Endodermal cell (in vitro differentiated cells): ENCODE results near the gene CTR9. TPM values are rescaled to one million over a fixed set of nuclear protein-coding genes. Genes with fewer than 3 reads are reported as not detected.

Experiments
- DNase-seq: peaks from one replicate; pipeline ENCODE4 v3.0.0-alpha.2; 2017
- H3K27ac ChIP-seq: 2 replicates; pipeline ENCODE4 v1.5.1; 2013; ENCODE audit warnings: mild to moderate bottlenecking, low read depth, low read length, moderate library complexity
- H3K27me3 ChIP-seq: 2 replicates; pipeline ENCODE4 v1.6.1; 2013; ENCODE audit warnings: mild to moderate bottlenecking, low read length, moderate library complexity; ENCODE audit not compliant: insufficient read depth, control insufficient read depth, poor library complexity, severe bottlenecking
- H3K36me3 ChIP-seq: 2 replicates; pipeline ENCODE4 v1.7.0; 2013; ENCODE audit warnings: mild to moderate bottlenecking, low read length, moderate library complexity; ENCODE audit not compliant: control insufficient read depth, insufficient read depth
- H3K4me1 ChIP-seq: one replicate; pipeline ENCODE4 v1.7.0; 2013; ENCODE audit warnings: low read length; ENCODE audit not compliant: control insufficient read depth, insufficient read depth
- H3K4me3 ChIP-seq: 2 replicates; pipeline ENCODE4 v1.5.1; 2013; ENCODE audit warnings: mild to moderate bottlenecking, low read length, moderate library complexity
- H3K9ac ChIP-seq: 2 replicates; pipeline ENCODE4 v1.6.1; 2013; ENCODE audit warnings: mild to moderate bottlenecking, low read length, moderate library complexity; ENCODE audit not compliant: poor library complexity, severe bottlenecking; ENCODE audit errors: extremely low read depth
- H3K9me3 ChIP-seq: 2 replicates; pipeline ENCODE4 v1.6.1; 2013; ENCODE audit warnings: mild to moderate bottlenecking, low read length, moderate library complexity; ENCODE audit not compliant: control insufficient read depth
- H3K27ac Mint-ChIP-seq: 2 replicates; pipeline ENCODE4 v1.8.0; 2020; ENCODE audit warnings: mixed read lengths
- H3K27me3 Mint-ChIP-seq: 2 replicates; pipeline ENCODE4 v1.8.0; 2021; ENCODE audit warnings: mild to moderate bottlenecking, mixed read lengths; ENCODE audit not compliant: insufficient read depth
- H3K36me3 Mint-ChIP-seq: 2 replicates; pipeline ENCODE4 v1.8.0; 2020; ENCODE audit warnings: low read depth, mixed read lengths
- H3K4me1 Mint-ChIP-seq: 2 replicates; pipeline ENCODE4 v1.8.0; 2020; ENCODE audit warnings: mixed read lengths
- H3K4me3 Mint-ChIP-seq: 2 replicates; pipeline ENCODE4 v1.8.0; 2020; ENCODE audit warnings: mild to moderate bottlenecking, moderate library complexity, mixed read lengths
- H3K9me3 Mint-ChIP-seq: 2 replicates; pipeline ENCODE4 v1.8.0; 2020; ENCODE audit warnings: mild to moderate bottlenecking, mixed read lengths
- CTCF ChIP-seq: fragments of 200-600 bp; sonication (generic); conservative IDR thresholded peaks from 2 replicates; pipeline ENCODE4 v1.5.0; 2021; ENCODE audit warnings: antibody characterized with exemption, mild to moderate bottlenecking
- WGBS, 2 experiments: methylation state at CpG; one replicate each; pipeline versions ENCODE4 v1.1.5 to v1.1.7; 2013; ENCODE audit warnings: missing lambda C conversion rate in 2 of 2, mixed read lengths in 1 of 2; ENCODE audit not compliant: insufficient coverage in 1 of 2, insufficient read length in 1 of 2; 5-methylcytosine and 5-hydroxymethylcytosine counted together
- total RNA-seq, 2 donors: library from RNA; stranded (reverse); fragmentation: NEBNext Ultra II Directional in 1 of 2; extraction: Animal tissue kit (Norgen Biotek cat#: 25700) in 1 of 2; gene quantifications; 2 replicates in 1 of 2; 3 replicates in 1 of 2; pipeline ENCODE4 v1.2.1, GENCODE V29; 2021

The CTR9 gene
- total RNA-seq, 2 donors from 2014 or later, result 32.7 to 37.5 TPM

- H3K27ac ChIP-seq, result peak overlapping the region; percentile 98
- Mint-ChIP-seq H3K27me3 (no peaks in the 10 kb centered on the region), H3K27ac (peak overlapping the region; percentile 99), H3K9me3 (no peaks in the 10 kb centered on the region), H3K4me1 (peaks cover 33% of the 10 kb centered on the region), H3K4me3 (peak overlapping the region; percentile 96), H3K36me3 (peaks cover 54% of the 10 kb centered on the region)
- peaks cover 3% of the 10 kb centered on the region for H3K4me1 ChIP-seq
- peak; percentile 67 for DNase-seq
- H3K36me3 ChIP-seq, result peaks cover 49% of the 10 kb centered on the region
- TF ChIP-seq CTCF, result no peak
- peak overlapping the region; percentile 97 for H3K4me3 ChIP-seq
- H3K27me3 ChIP-seq, result no peaks in the 10 kb centered on the region
- peak overlapping the region; percentile 100 for H3K9ac ChIP-seq
- 0 to 1% methylated on average over 19 to 39 of the region's 39 CpGs for WGBS, 2 experiments
- no peaks in the 10 kb centered on the region for H3K9me3 ChIP-seq
Observed at GRCh38 chr11:10807493-10808234, 56.6 kb downstream of the CTR9 start.

GRCh38 chr11:10808235-10808552 is 57.1 kb downstream of the CTR9 start:
- DNase-seq, result no peak
- Mint-ChIP-seq H3K9me3 (no peaks in the 10 kb centered on the region), H3K36me3 (peaks cover 48% of the 10 kb centered on the region), H3K4me3 (peak overlapping the region; percentile 96), H3K27ac (peak overlapping the region; percentile 99), H3K4me1 (peaks cover 33% of the 10 kb centered on the region), H3K27me3 (no peaks in the 10 kb centered on the region)
- Histone ChIP-seq H3K4me1 (peaks cover 3% of the 10 kb centered on the region), H3K4me3 (peak overlapping the region; percentile 97), H3K27ac (peak overlapping the region; percentile 98), H3K9me3 (no peaks in the 10 kb centered on the region), H3K36me3 (peaks cover 44% of the 10 kb centered on the region), H3K27me3 (no peaks in the 10 kb centered on the region), H3K9ac (peak overlapping the region; percentile 100)
- no peak for TF ChIP-seq CTCF
- 0% methylated on average over 36 of the region's 36 CpGs; no CpG with 5 or more reads in 1 of the 2 experiments for WGBS, 2 experiments

- Histone ChIP-seq H3K27ac (peak within 1 kb of the TSS; percentile 100), H3K27me3 (no peaks in the 10 kb centered on the region), H3K36me3 (peaks cover 38% of the 10 kb centered on the region), H3K9ac (peak within 1 kb of the TSS; percentile 100), H3K4me1 (peaks cover 3% of the 10 kb centered on the region), H3K4me3 (peak within 1 kb of the TSS; percentile 97), H3K9me3 (no peaks in the 10 kb centered on the region)
- Mint-ChIP-seq H3K4me3 (peak within 1 kb of the TSS; percentile 96), H3K36me3 (peaks cover 43% of the 10 kb centered on the region), H3K4me1 (peaks cover 32% of the 10 kb centered on the region), H3K27ac (peak within 1 kb of the TSS; percentile 99), H3K27me3 (peaks cover 2% of the 10 kb centered on the region), H3K9me3 (no peaks in the 10 kb centered on the region)
- TF ChIP-seq CTCF, result no peak
- 0% methylated on average over 25 to 65 of the region's 65 CpGs for WGBS, 2 experiments
- peak; percentile 99 for DNase-seq
Observed at GRCh38 chr11:10808553-10809372, 57.7 kb downstream of the CTR9 start, which contains the start of gene EIF4G2. Gene EIF4G2 (minus strand): TSS chr11:10808926.
